GM12872 (cell line): ENCODE measurements around the gene HS3ST3A1.

Experiments
- TF ChIP-seq, protein P1 (sequence below): IDR thresholded peaks from 3 replicates; pipeline ENCODE4 v1.5.1; 2011; ENCODE audit warnings: low read depth, mild to moderate bottlenecking, low read length, moderate library complexity; ENCODE audit not compliant: insufficient read depth

Gene HS3ST3A1

DNA sequence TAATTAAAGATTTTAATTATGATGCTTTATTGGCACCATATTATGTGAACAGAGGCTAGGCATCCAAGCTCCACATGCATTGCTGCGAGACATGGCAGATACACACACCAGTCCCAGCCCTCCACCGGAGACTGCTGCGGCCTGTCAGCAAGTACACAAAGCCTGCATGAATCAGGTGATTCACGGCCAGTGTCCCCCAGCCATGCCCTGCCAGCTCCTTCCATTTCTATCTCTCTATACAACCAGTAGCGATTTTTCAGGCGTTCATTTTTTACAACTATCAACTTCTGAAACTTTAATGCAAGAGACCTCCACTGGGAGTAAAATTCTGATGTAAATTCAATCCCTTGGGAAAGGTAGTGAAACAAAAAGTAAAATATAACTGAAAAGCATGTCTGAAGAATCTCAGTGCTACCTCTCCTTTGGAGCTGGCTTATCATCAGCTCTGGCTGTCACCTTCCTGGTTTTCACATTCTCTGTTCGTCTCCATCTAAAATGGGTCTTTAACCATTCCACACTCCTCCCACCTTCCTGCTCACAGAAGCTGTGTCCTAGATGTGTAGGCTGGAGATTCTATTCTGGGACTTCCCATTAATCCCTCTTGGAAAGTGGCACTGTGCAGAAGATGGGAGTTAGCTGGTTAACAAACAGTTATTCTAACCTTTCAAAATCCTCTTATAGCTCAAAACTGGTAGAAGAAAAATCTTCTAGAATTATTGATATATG is 32.2 kb downstream of the HS3ST3A1 start:
- TF ChIP-seq, protein P1, sequence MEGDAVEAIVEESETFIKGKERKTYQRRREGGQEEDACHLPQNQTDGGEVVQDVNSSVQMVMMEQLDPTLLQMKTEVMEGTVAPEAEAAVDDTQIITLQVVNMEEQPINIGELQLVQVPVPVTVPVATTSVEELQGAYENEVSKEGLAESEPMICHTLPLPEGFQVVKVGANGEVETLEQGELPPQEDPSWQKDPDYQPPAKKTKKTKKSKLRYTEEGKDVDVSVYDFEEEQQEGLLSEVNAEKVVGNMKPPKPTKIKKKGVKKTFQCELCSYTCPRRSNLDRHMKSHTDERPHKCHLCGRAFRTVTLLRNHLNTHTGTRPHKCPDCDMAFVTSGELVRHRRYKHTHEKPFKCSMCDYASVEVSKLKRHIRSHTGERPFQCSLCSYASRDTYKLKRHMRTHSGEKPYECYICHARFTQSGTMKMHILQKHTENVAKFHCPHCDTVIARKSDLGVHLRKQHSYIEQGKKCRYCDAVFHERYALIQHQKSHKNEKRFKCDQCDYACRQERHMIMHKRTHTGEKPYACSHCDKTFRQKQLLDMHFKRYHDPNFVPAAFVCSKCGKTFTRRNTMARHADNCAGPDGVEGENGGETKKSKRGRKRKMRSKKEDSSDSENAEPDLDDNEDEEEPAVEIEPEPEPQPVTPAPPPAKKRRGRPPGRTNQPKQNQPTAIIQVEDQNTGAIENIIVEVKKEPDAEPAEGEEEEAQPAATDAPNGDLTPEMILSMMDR, result no peak

DNA sequence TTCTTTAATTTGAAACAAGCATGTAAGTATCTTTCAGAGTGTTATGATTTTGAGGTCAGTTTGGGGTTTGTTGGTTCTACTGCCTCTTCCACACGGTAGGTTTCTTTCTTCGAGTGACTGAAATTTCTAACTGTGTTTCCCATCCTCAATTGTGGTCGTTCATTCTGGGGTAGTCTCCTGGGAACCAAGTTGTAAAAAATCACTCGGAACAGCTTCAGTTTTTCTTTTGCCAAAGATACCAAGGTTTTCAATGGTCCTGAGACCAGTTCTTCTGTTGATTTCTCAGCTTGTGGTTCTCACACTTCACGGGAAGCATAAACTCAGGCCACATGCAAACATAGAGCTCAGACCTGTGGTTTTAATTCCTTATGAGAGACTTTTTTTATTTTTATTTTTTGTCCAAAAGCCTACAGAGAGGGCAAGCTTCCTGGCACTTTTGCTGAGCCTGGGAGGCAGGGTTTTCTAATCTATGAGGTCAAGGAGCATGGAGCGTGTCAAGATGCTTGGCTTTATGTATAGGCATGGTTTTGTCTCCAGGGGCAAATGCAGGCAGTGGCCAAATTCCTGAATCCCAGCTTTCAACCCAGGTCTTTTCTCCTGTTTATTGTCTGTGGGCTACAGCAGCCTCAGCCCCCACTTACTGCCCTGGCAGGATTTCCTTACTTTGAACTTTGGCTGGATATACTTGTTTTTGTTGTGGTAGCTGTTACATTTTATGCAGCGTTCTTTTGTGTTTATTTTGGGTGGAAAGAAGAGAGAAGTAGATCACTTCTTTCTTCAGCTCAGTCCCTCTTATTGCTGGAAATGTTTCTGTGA is 32.9 kb downstream of the HS3ST3A1 start:
- TF ChIP-seq, protein P1, result no peak

DNA sequence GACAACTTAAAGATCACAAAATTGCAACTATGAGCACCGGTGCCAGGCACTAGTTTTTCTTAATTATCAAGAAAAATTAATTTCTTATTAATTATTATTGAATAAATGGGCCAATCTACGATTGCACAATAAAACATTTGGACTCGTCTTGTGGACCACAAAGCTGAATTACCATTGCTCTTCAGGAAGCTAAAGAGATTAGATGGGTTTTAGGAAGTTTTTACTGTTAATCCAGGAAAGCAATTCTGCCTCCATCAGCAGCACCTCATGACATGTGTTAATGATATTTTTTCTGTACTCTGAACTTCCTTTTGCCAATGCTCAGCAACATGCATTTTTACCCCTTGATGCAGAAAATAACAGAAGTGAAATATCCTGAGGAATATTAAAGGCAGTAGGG is 37.9 kb downstream of the HS3ST3A1 start:
- TF ChIP-seq, protein P1, result no peak

DNA sequence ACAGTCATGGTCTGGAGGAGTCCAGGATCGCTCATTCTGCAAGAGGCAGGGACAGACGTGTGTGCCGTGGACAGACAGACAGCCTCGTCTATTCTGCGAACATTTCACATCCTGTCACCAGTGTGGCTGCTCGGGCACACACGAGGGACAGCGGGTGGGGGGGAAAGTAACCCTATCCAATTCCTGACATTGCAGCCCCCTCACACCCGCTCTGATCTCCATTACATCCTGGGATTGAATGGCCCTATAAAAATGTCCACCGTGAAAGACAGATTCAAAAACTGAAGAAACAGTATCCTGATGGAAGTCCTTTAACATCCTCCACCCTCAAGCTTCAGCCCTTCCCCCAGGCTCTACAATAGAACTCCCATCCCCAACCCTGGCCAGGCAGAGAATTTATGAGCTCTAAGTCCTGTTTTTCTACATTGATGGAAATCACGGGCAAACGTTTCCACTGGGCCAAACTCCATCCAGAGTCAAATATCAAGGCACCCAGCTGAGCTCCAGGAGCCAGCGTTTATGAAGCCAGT is 39.4 kb downstream of the HS3ST3A1 start:
- TF ChIP-seq, protein P1, result no peak

DNA sequence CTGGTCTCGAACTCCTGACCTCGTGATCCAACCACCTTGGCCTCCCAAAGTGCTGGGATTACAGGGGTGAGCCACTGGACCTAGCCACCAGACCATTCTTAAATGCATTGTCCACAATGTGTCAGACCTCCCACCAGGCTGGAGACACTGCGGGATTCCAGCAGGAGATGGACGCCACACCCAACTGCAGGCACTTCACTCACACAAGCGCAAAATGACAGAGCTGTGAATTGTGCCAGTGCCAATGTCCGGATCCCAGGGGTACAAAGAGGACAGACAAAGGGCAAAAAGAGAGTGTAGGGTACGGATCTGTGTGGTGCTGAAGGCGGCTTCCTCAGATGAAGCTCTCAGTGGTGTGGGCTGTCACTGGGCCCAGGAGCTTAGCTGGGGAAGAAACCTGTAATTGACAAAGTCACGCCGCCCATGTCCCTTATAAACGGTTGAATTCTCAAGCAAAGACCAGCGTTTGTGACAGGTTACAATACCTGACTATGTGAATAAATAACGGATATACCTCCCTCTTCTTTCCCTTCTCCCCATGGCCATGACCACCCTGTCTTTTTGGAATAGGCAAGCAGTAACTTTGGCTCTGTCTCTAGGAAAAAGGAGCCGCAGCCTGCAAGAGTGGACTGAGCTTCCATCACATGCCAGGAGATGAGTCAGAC is 40.0 kb downstream of the HS3ST3A1 start:
- TF ChIP-seq, protein P1, result no peak

DNA sequence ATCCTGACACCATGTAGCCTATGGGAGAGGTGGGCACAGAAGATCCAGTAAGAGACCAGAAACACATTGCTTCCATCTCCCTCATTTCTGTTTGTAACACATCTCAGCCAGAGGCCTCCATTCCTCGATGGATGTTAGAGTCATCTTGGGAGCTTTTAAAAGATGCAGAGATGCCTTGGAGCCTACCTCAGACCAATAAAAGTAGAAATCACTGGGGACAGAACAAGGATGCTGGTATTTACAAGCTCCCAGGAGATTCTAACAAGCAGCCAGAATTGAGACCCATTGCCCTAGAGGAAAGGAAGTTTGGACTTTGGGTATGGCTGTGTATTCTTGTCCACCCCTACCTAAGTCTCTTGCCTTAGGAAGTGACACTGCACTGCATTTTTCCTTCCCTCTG is 40.8 kb downstream of the HS3ST3A1 start:
- TF ChIP-seq, protein P1, result no peak

DNA sequence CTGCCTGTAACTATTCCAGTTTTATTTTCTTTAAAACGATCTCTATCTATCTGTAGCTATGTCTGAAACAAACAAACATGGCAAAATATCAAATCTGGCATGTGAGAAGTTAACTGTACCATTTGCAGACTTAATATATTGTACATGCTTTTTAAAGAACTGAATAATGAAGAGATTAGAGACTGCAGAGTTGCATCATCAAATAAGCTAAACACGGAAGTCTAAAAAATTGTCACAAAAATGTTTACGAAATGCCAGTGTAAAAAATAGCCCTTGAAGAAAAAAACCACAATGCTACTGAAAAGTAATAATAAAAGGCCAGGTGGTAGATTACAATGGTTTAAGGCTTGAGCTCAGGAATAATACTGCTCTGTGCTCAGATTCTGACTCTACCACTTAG is 43.1 kb downstream of the HS3ST3A1 start:
- TF ChIP-seq, protein P1, result no peak
